HepG2 (cell line): Measurements from ENCODE around the gene INO80B. TPM values are rescaled to one million over a fixed set of nuclear protein-coding genes. Genes with fewer than 3 reads are reported as not detected.

Source experiments
- BRCA1 ChIP-seq: sonication (generic); formaldehyde crosslinking; IDR thresholded peaks from 2 replicates; pipeline ENCODE4 v1.4.0; 2020; ENCODE audit warnings: missing genetic modification reagents
- CBX2 ChIP-seq, 2 experiments: fragments of 200-600 bp in 1 of 2; sonication (generic); formaldehyde crosslinking in 1 of 2; IDR thresholded peaks; 2 replicates each; pipeline versions ENCODE4 v1.7.0 to v1.8.1; 2018 to 2022; ENCODE audit warnings: low read depth in 2 of 2, low read length in 1 of 2, mild to moderate bottlenecking in 1 of 2, missing genetic modification reagents in 1 of 2
- CEBPB ChIP-seq: IDR thresholded peaks from 2 replicates; pipeline ENCODE4 v1.6.1; 2011; ENCODE audit warnings: low read depth, low read length, improper control_type of control experiment, borderline replicate concordance
- CENPX ChIP-seq: sonication (generic); formaldehyde crosslinking; IDR thresholded peaks from 2 replicates; pipeline ENCODE4 v1.9.0; 2021; ENCODE audit warnings: mild to moderate bottlenecking, missing genetic modification reagents, moderate library complexity
- HMG20A ChIP-seq: IDR thresholded peaks from 2 replicates; pipeline ENCODE4 v1.6.1; 2016; ENCODE audit warnings: borderline replicate concordance
- HNRNPUL1 ChIP-seq: fragments of 200-400 bp; formaldehyde crosslinking; IDR thresholded peaks from 2 replicates; pipeline ENCODE4 v1.6.1; 2017; ENCODE audit warnings: low read depth, mild to moderate bottlenecking, low read length, moderate library complexity
- IRF2 ChIP-seq: IDR thresholded peaks from 2 replicates; pipeline ENCODE4 v1.6.1; 2018; ENCODE audit warnings: missing genetic modification reagents, missing compliant biosample characterization
- ISX ChIP-seq: sonication (generic); formaldehyde crosslinking; conservative IDR thresholded peaks from 2 replicates; pipeline ENCODE4 v1.5.0; 2020; ENCODE audit warnings: missing genetic modification reagents
- JUN ChIP-seq: sonication (generic); formaldehyde crosslinking; IDR thresholded peaks from 2 replicates; pipeline ENCODE4 v1.4.0; 2020; ENCODE audit warnings: mild to moderate bottlenecking, missing genetic modification reagents
- KDM1A ChIP-seq: IDR thresholded peaks from 2 replicates; pipeline ENCODE4 v1.6.1; 2016; ENCODE audit warnings: missing compliant biosample characterization
- KLF16 ChIP-seq, 2 experiments: sonication (generic) in 1 of 2; formaldehyde crosslinking in 1 of 2; IDR thresholded peaks; 2 replicates each; pipeline versions ENCODE4 v1.6.1 to v1.8.0; 2016 to 2023; ENCODE audit warnings: missing genetic modification reagents in 2 of 2, missing compliant biosample characterization in 1 of 2
- KLF9 ChIP-seq: IDR thresholded peaks from 2 replicates; pipeline ENCODE4 v1.6.1; 2016; ENCODE audit warnings: low read depth
- NONO ChIP-seq, 2 experiments: fragments of 450-650 bp in 1 of 2; sonication (generic) in 1 of 2; formaldehyde crosslinking in 1 of 2; IDR thresholded peaks in 1 of 2; conservative IDR thresholded peaks in 1 of 2; 2 replicates each; pipeline versions ENCODE4 v1.6.1 to v1.8.0; 2017 to 2022; ENCODE audit warnings: mild to moderate bottlenecking in 1 of 2, missing genetic modification reagents in 1 of 2, moderate library complexity in 1 of 2
- NR2F2 ChIP-seq: IDR thresholded peaks from 2 replicates; pipeline ENCODE4 v1.6.1; 2012; ENCODE audit warnings: low read depth, inconsistent platforms, borderline replicate concordance
- PAWR ChIP-seq: sonication (generic); formaldehyde crosslinking; IDR thresholded peaks from 2 replicates; pipeline ENCODE4 v1.4.0; 2020; ENCODE audit warnings: missing genetic modification reagents, mild to moderate bottlenecking, borderline replicate concordance
- PHF20 ChIP-seq: sonication (generic); formaldehyde crosslinking; IDR thresholded peaks from 2 replicates; pipeline ENCODE4 v1.5.0; 2020; ENCODE audit warnings: mild to moderate bottlenecking, missing genetic modification reagents
- RAD51 ChIP-seq: fragments of 450-650 bp; IDR thresholded peaks from 2 replicates; pipeline ENCODE4 v1.6.1; 2016; ENCODE audit warnings: borderline replicate concordance
- SIN3A ChIP-seq: IDR thresholded peaks from 2 replicates; pipeline ENCODE4 v1.6.1; 2011; ENCODE audit warnings: low read depth, mild to moderate bottlenecking, control low read depth, low read length, borderline replicate concordance
- TBX3 ChIP-seq: fragments of 450-650 bp; IDR thresholded peaks from 2 replicates; pipeline ENCODE4 v1.6.1; 2017; ENCODE audit warnings: antibody characterized with exemption, mild to moderate bottlenecking, inconsistent platforms, borderline replicate concordance
- TFDP1 ChIP-seq: IDR thresholded peaks from 2 replicates; pipeline ENCODE4 v1.6.1; 2016; ENCODE audit warnings: missing compliant biosample characterization, missing genetic modification reagents, borderline replicate concordance
- TRIM22 ChIP-seq: fragments of 450-650 bp; IDR thresholded peaks from 2 replicates; pipeline ENCODE4 v1.6.1; 2017
- ZC3H4 ChIP-seq: sonication (generic); formaldehyde crosslinking; IDR thresholded peaks from 2 replicates; pipeline ENCODE4 v1.4.0; 2020; ENCODE audit warnings: missing genetic modification reagents, borderline replicate concordance
- ZEB1 ChIP-seq: IDR thresholded peaks from 2 replicates; pipeline ENCODE4 v1.6.1; 2012; ENCODE audit warnings: mild to moderate bottlenecking, low read depth, inconsistent platforms; ENCODE audit not compliant: insufficient replicate concordance
- ZFP36L1 ChIP-seq: sonication (generic); formaldehyde crosslinking; IDR thresholded peaks from 2 replicates; pipeline ENCODE4 v1.8.0; 2022; ENCODE audit warnings: mild to moderate bottlenecking, missing genetic modification reagents, moderate library complexity
- ZIK1 ChIP-seq: sonication (generic); formaldehyde crosslinking; IDR thresholded peaks from 2 replicates; pipeline ENCODE4 v1.5.0; 2020; ENCODE audit warnings: mild to moderate bottlenecking, low read depth, missing genetic modification reagents, borderline replicate concordance
- ZNF205 ChIP-seq: IDR thresholded peaks from 2 replicates; pipeline ENCODE4 v1.6.1; 2018; ENCODE audit warnings: missing biosample characterization, missing genetic modification reagents
- ZNF232 ChIP-seq: sonication (generic); formaldehyde crosslinking; IDR thresholded peaks from 2 replicates; pipeline ENCODE4 v1.4.0; 2020; ENCODE audit warnings: missing genetic modification reagents, borderline replicate concordance
- ZNF354B ChIP-seq: sonication (generic); formaldehyde crosslinking; IDR thresholded peaks from 2 replicates; pipeline ENCODE4 v1.8.0; 2022; ENCODE audit warnings: mild to moderate bottlenecking, missing genetic modification reagents
- ZNF556 ChIP-seq: sonication (generic); formaldehyde crosslinking; IDR thresholded peaks from 2 replicates; pipeline ENCODE4 v1.4.0; 2020; ENCODE audit warnings: mild to moderate bottlenecking, missing genetic modification reagents, borderline replicate concordance
- ZNF768 ChIP-seq: sonication (generic); formaldehyde crosslinking; IDR thresholded peaks from 2 replicates; pipeline ENCODE4 v1.4.0; 2020; ENCODE audit warnings: missing genetic modification reagents
- ZNF776 ChIP-seq: sonication (generic); formaldehyde crosslinking; IDR thresholded peaks from 2 replicates; pipeline ENCODE4 v1.4.0; 2020; ENCODE audit warnings: mild to moderate bottlenecking, missing genetic modification reagents
- polyA plus RNA-seq, 8 experiments: library from polyadenylated mRNA; depleted of rRNA in 3 of 8; stranded (reverse) in 7 of 8; unstranded in 1 of 8; fragments of >200 nt; fragmentation: Illumina TruSeq in 4 of 8; extraction: Trizol in 4 of 8; gene quantifications; 2 replicates each; pipeline versions ENCODE4 v1.2.1 to v1.2.3, GENCODE V29; 2011 to 2016; ENCODE audit warnings: low read depth in 4 of 8, missing spikeins in 1 of 8, mixed read lengths in 1 of 8; ENCODE audit not compliant: insufficient read depth in 1 of 8
- total RNA-seq, 5 experiments: library from RNA; depleted of rRNA; stranded (reverse); fragments of >200 nt; fragmentation: Illumina TruSeq; extraction: Trizol; gene quantifications; 2 replicates each; pipeline ENCODE4 v1.2.3, GENCODE V29; 2016; ENCODE audit warnings: low read depth in 1 of 5

The INO80B gene
- total and polyA plus RNA-seq, 2 of the 13 experiments (the other 11 are each of a cell fraction or from before 2014, with no cell fraction given) = 6.2 to 14.5 TPM

- TF ChIP-seq ZNF556 (peak; percentile 13; the same call in 1 of the 2 replicates), ZNF205 (CRISPR knock-in tag) (no peak; the same call in 1 of the 2 replicates), TRIM22 (no peak), NR2F2 (no peak), KDM1A (CRISPR knock-in tag) (peak; percentile 37; the same call in 1 of the 2 replicates), ZNF354B (no peak), ZEB1 (no peak), ISX (CRISPR knock-in tag) (no peak), CBX2 (IDR thresholded peaks at IDR 0.05; ENCODE audit: low read depth, low read length) (no peak), CBX2 (CRISPR knock-in tag; IDR thresholded peaks at IDR 0.05; ENCODE audit: low read depth) (no peak), CEBPB (no peak), HNRNPUL1 (no peak), NONO (IDR thresholded peaks at IDR 0.05) (no peak), NONO (CRISPR knock-in tag; conservative IDR thresholded peaks at IDR 0.05) (peak; percentile 89), TFDP1 (CRISPR knock-in tag) (peak; percentile 42; the same call in 1 of the 2 replicates), ZNF768 (CRISPR knock-in tag) (no peak), SIN3A (peak; percentile 78; the same call in 1 of the 2 replicates), HMG20A (CRISPR knock-in tag) (peak; percentile 39; the same call in 1 of the 2 replicates), BRCA1 (CRISPR knock-in tag) (no peak), ZIK1 (CRISPR knock-in tag) (no peak), KLF9 (peak; percentile 47; the same call in 1 of the 2 replicates), RAD51 (no peak), PHF20 (CRISPR knock-in tag) (peak; percentile 10), ZC3H4 (CRISPR knock-in tag) (no peak), KLF16 (CRISPR knock-in tag; IDR thresholded peaks at IDR 0.05) (peak in 1 of 2 experiments; percentile 53; a peak in 1 of 4 replicates), ZFP36L1 (CRISPR knock-in tag) (no peak), PAWR (CRISPR knock-in tag) (no peak; the same call in 1 of the 2 replicates), IRF2 (CRISPR knock-in tag) (no peak; the same call in 1 of the 2 replicates), ZNF232 (CRISPR knock-in tag) (0 out of 2 replicates have a peak, but pooled peaks have one; percentile 19), JUN (CRISPR knock-in tag) (0 out of 2 replicates have a peak, but pooled peaks have one; percentile 14), TBX3 (peak; percentile 39; the same call in 1 of the 2 replicates), ZNF776 (CRISPR knock-in tag) (no peak), CENPX (CRISPR knock-in tag) (no peak)
Measured at GRCh38 chr2:74502147-74502719, 47.3 kb downstream of the INO80B start (continued).
